Mesenteric fat pad (tissue), 1 donor: Measurements from ENCODE around the gene ARHGEF12. TPM values are rescaled to one million over a fixed set of nuclear protein-coding genes. Genes with fewer than 3 reads are reported as not detected.

ENCODE experiments used
- DNase-seq: peaks from one replicate; pipeline ENCODE4 v3.0.0-alpha.2; 2020; ENCODE audit warnings: low spot score
- total RNA-seq: library from RNA; stranded (reverse); fragmentation: NEBNext Ultra II Directional; extraction: Animal tissue kit (Norgen Biotek cat#: 25700); gene quantifications from one replicate; pipeline ENCODE4 v1.2.1, GENCODE V29; 2021
- donor health status: DM: yes; HTN: yes; CAD: no.

Gene ARHGEF12
- total RNA-seq, 1 donor from 2014 or later = 75.5 TPM

- peak; percentile 57 for DNase-seq
These were observed 177.5 kb downstream of the ARHGEF12 start for GRCh38 chr11:120513436-120514315.

GRCh38 chr11:120514541-120515121, 178.4 kb downstream of the ARHGEF12 start:
- DNase-seq = peak; percentile 83

GRCh38 chr11:120515186-120515723, 179.0 kb downstream of the ARHGEF12 start:
- peak; percentile 74 for DNase-seq

DNA sequence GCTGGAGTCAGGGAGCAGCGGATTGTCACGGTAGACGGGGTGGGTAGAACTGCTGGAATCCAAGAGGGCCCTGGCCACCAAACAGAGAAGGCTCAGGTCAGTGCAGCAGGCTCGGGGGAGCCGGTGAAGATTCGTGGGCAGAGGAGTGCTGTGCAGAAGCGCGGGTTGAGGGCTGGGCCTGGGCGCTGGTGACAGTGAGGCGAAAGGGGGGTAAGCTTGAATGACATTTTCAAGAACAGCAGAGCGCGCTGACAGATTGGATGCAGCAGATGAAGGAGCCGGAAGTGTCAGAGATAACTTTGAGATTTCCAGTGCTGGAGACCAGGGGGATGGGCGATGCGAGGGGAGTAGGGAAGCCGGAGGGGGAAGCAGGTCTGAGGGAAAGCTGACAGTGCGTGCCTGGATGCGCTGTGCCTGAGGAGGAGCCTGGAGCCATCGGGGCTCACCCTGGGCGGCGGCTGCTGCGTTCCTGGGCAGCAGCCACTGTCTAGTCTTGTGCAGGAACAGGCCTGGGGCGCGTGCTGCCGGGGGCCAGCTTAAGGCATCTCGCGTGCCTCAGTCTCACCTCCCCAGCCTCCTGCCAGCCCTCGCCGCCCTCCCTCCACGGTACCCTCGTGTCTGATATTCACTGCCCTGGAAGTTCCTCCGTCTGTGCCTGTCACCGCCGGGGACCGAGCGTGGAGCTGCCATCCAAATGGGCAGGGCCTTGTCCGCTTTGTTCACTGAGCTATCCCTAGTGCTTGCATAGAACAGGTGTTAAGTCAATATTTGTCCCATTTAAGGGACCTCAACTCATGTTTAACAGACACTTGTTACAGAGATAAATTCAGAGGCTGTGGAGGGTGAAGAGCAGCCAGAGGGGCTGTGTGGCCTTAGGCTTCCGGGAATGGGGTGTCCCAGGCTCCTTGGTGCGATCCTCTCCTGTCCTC, 180.5 kb downstream of the ARHGEF12 start:
- peak; percentile 85 for DNase-seq

GRCh38 chr11:120517390-120517761, 181.2 kb downstream of the ARHGEF12 start:
- DNase-seq = peak; percentile 33

- DNase-seq = peak; percentile 55
These were observed 181.6 kb downstream of the ARHGEF12 start for GRCh38 chr11:120517801-120518291.

GRCh38 chr11:120518356-120518755, 182.1 kb downstream of the ARHGEF12 start:
- DNase-seq = peak; percentile 18

DNA sequence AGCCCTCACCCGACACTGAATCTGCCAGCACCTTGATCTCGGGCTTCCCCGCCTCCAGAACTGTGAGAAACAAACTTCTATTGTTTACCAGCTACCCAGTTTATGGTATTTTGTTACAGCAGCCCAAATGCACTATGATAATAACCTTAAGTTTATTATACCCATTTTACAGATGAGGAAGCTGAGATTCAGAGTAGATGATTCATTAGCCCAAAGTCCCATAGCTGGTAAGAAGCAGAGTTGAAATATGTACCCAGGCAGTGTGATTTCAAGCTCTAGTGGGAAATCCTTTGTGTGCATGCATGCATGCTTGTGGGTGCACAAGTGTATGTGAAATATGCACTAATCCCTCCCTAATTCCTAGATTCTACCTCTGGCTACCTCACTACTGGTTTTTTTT, 183.3 kb downstream of the ARHGEF12 start:
- no peak for DNase-seq

DNA sequence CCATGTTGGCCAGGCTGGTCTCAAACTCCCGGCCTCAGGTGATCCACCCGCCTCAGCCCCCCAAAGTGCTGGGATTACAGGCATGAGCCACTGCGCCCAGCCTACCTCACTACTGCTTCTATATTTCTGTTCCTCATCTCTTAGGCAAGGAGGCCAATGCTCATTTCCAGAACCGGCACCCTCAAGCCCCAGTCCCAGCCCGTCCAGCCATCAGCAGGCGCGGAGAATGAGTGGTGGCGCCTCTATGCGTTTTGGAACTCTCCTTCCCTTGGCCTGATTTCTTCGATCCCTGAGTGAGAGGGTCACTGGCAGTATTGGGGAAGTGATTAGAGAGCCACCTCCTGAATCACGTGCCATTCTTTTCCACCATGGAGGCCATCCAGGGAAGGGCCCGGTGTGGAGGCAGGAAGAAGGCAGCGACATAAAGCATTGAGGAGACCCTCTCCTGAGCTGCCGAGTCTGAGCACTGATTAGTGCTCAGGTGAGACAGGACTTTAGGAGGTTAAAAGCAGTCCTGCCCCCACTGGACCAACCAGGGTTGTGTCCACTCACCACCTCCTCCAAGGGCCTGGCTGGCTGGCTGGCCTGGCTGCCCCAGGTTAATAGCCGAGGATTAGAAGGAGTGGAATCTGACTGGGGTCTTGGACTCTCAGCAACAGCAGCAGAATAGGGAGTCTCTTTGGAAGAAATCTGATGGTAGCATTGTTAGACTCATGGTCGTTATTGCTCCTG, 184.0 kb downstream of the ARHGEF12 start:
- peak; percentile 85 for DNase-seq

- DNase-seq = peak; percentile 28
These were observed 185.0 kb downstream of the ARHGEF12 start for GRCh38 chr11:120521176-120521575.

- peak; percentile 67 for DNase-seq
These were observed 185.8 kb downstream of the ARHGEF12 start for GRCh38 chr11:120522021-120522420.

DNA sequence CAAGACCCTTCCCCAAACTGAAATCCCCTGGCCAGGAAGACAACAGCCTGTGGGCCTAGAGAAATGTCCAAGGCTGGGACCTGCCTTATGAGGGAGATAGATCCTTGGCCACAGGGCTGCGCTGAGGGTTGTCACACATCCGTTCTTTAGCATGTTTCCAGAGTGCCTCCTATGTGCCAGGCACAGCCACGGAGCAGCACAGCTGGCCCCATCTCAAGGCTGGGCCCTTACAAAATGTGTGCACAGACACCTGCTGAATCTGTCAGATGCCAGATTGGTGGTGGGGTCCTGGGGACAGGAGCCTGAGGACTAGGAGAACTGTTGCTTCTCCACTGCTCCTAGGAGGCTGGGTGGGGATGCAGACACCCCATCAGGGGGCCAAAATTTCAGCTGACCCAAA, 186.5 kb downstream of the ARHGEF12 start:
- peak; percentile 55 for DNase-seq

- DNase-seq = peak; percentile 55
These were observed 187.0 kb downstream of the ARHGEF12 start for GRCh38 chr11:120523196-120523595.

DNA sequence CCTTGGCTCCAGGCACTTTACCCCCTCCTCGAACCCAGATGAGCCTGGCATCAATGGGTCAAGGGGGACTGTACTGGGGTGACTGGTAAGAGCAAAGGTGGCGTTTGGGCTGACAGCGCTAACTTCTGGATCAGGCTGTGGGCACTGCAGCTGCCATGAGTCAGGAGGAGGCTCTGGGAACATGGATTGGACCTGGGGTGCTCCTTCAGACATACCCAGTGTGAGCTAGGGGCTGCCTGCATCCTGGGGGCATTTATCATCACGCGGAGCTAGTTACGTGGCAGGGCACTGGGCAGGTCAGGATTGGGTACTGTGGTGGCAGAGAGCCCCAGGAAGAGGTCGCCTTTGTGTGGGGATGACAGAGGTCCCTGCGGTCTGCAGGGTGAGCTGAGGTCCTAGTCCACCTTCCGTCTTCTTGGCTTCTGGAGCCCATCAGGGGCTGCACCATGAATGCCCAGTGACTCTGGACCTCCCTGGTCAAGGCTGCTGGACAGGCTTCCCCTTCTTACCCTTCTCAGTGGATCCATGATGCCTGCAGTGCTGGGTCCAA, 188.4 kb downstream of the ARHGEF12 start:
- DNase-seq = no peak

GRCh38 chr11:120525261-120526171, 189.3 kb downstream of the ARHGEF12 start:
- DNase-seq = no peak

DNA sequence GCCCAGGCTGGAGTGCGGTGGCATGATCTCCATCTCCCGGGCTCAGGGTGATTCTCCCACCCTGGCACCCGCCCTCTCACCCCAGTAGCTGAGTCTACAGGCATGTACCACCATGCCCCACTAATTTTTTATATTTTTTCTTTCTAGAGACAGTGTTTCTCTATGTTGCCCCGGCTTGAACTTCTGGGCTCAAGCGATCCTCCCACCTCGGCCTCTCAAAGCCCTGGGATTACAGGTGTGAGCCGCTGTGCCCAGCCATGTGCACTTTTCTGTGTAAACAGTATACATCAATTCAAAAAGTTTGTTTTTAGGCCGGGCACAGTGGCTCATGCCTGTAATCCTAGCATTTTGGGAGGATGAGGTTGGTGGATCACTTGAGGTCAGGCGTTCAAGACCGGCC, 190.0 kb downstream of the ARHGEF12 start:
- DNase-seq = no peak

- DNase-seq = no peak
These were observed 191.0 kb downstream of the ARHGEF12 start for GRCh38 chr11:120527111-120527761.

DNA sequence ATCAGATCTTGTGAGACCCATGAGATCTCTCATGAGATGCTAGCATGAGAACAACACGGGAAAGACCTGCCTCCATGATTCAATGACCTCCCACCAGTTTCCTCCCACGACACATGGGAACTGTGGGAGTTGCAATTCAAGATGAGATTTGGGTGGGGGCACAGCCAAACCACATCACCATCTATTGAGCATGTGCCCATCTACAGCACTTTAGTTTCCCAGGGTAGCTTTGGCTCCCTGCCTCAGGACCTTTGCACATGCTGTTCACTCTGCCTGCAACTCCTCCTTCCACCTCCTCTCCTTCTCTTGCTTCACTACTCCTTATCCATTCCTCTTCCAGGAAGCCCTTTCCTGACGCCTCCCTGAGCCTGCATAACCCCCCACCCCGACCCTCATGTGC, 192.5 kb downstream of the ARHGEF12 start:
- DNase-seq = no peak
